ENCODE measurements around the gene DYNC2I2.
"Not testable (repeated sequence)": the region's sequence is repeated elsewhere in the genome, so short reads cannot be mapped to it uniquely, and the experiment has no call there.

The DYNC2I2 gene

DNA sequence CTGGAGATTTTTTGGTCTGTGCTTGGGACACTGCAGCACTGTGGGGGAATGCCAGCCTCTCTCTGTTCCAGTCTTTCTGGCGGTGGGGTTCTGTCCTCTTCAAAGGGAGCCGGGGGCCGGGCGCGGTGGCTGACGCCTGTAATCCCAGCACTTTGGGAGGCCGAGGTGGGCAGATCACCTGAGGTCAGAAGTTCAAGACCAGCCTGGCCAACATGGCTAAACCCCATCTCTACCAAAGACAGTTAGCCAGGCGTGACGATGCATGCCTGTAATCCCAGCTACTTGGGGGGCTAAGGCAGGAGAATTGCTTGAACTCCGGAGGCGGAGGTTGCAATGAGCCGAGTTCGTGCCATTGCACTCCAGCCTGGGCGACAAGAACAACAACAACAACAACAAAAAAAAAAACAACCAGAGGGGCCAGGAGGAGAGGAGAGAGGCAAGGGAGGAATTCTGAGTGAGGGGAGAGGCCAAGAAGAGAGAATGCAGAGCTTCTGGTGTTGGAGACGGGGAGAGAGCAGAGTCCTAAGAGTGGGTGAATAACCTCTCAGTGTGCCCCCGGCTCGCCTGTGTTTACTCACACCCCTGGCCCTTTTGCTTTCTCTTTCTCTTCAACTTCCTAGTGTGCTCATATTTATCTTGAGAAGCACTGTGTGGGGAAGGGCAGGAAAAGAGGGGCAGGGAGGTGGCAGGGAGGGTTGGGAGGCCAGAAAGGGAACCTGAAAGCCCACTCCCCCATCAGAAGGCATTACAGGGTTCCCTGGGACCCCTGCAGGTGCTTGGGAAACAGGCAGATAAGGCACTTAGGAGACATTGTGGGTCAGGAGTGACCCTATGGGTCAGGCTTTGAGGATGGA, 29.2 kb upstream of the DYNC2I2 start:
- DNase-seq: peak; percentile 67

DNA sequence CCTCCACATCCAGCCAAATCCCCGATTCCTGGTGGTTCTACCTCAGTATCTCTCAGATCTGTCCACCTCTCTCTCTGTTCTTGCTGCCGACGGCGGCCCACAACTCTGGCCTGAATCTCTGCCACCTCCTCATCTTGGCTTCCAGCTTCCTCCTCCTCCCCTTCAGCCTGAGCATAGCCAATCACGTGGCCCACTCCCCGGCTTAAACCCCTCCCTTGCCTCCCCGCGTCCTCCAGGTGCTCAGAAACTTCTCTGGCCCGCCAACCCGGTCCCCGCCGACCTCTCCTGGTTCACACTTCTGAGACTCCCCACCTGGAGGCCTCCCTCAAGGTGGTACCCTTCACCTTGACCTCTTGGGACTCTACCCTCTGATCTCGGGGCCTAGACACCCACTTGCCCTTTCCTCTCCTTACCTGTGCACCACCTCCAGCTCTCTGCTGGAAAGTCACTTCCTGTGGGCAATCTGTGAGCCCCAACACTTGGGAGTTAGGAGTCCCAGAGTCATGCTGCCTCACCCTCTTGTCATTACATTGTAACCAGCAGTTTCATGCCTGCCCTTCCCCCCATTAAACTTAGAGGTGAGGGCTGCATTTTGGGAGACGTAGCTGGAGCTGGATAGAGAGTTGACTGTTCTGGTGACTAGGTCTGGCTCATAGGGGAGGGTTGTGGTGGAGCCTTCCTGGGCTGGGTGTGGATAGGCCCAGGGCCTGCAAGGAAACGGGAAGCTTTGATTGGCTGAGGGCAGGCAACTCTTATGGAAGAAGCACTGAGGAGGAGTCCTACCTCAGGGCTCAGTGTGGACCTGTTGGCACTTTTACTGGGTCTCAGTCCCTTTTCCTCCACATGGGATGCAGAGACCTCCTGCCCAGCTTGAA, 27.9 kb upstream of the DYNC2I2 start:
- peak; percentile 82 for DNase-seq

- DNase-seq: no peak
These were observed 27.3 kb upstream of the DYNC2I2 start for GRCh38 chr9:128684065-128684324.

GRCh38 chr9:128683340-128684064, 26.9 kb upstream of the DYNC2I2 start:
- DNase-seq: peak; percentile 38

DNA sequence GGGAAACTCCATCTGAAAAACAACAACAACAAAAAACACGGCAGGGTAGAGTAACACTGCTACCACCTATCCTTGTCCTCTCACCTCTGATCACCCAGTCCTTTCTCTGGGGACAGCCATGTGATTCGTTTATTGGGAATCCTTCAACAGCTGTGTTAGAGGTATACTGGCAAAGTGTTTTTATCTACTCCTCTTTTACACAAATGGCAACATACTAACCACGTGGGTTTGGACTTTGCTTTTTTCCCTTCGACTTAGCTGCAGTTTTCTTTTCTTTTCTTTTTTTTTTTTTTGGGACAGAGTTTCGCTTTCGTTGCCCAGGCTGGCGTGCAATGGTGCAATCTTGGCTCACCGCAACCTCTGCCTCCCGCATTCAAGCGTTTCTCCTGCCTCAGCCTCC, 21.1 kb upstream of the DYNC2I2 start:
- no peak for DNase-seq

DNA sequence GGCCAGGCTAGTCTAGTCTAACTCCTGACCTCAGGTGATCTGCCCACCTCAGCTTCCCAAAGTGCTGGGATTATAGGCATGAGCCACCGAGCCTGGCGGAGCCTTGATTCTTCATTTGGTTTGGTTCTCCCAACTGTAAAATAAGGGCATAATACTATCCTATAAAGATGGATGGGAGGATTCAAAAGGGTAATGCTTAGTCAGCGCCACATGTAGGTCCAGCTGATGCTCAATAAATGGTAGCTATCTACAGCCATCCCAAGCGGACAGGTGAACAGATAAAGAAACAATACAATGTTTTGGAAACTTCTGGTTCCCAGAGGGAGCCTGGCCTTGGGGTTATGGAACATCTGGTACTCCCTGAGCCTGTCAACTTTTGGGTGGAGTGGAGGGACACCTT, 18.7 kb upstream of the DYNC2I2 start:
- DNase-seq: no peak

DNA sequence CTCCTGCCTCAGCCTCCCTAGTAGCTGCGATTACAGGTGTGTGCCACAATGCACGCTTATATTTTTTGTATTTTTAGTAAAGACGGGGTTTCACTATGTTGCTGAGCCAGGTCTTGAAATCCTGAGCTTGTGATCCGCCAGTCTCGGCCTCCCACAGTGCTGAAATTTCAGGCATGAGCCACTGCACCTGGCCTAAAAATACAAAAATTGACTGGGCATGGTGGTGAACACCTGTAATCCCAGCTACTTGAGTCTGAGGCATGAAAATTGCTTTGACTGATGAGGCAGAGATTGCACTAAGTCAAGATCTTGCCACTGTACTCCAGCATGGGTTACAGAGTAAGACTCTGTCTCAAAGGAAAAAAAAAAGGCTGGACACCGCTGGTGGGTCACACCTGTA, 13.1 kb upstream of the DYNC2I2 start:
- DNase-seq: no peak

DNA sequence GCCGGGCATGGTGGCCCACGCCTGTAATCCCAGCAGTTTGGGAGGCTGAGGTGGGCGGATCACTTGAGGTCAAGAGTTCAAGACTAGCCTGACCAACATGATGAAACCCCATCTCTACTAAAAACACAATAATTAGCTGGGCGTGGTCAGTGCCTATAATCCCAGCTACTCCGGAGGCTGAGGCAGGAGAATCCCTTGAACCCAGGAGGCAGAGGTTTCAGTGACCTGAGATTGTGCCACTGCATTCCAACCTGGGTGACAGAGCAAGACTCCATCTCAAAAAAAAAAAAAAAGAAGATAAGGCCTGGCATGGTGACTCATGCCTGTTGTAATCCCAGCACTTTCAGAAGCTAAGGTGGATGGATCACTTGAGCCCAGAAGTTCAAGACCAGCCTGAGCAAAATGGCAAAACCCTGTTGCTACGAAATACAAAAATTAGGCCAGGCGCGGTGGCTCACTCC, 9.9 kb upstream of the DYNC2I2 start:
- DNase-seq: not testable (repeated sequence)

GRCh38 chr9:128657796-128658195, 1.1 kb upstream of the DYNC2I2 start:
- no peak for DNase-seq

GRCh38 chr9:128657344-128657704, 677 bp upstream of the DYNC2I2 start:
- no peak for DNase-seq

DNA sequence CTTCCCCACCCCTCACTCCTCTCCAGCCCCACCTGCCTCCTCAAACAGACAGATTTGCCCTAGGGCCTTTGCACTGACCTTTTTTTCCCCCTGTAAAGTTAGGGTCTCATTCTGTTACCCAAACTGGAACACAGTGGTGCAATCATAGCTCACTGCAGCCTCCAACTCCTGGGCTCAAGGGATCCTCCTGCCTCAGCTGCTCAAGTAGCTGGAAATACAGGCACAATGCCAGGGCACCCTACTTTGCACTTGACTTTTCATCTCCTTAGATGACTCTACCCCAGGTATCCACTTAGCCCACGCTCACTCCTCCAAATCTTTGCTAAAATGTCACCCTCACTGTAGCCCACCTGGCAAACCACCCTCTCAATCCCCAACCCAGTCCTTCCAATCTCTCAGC, 2.2 kb downstream of the DYNC2I2 start:
- DNase-seq: no peak

GRCh38 chr9:128653908-128654307, 2.7 kb downstream of the DYNC2I2 start:
- DNase-seq: no peak

- DNase-seq: no peak
These were observed 4.8 kb downstream of the DYNC2I2 start for GRCh38 chr9:128651798-128652197.

DNA sequence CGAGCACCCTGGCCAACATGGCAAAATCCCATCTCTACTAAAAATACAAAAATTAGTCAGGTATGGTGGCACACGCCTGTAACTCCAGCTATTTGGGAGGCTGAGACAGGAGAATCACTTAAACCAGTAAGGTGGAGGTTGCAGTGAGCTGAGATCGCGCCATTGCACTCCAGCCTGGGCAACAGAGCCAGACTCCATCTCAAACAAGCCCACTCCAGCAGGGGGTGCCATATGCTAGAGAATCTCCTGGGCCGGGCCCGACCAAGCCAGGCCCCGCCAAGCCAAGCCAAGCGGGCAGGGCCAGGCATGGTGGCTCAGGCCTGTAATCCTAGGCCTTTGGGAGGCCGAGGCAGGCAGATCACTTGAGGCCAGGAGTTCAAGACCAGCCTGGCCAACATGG, 8.4 kb downstream of the DYNC2I2 start:
- peak; percentile 76 for DNase-seq

- no peak for DNase-seq
These were observed 12.9 kb downstream of the DYNC2I2 start for GRCh38 chr9:128643519-128644300.

DNA sequence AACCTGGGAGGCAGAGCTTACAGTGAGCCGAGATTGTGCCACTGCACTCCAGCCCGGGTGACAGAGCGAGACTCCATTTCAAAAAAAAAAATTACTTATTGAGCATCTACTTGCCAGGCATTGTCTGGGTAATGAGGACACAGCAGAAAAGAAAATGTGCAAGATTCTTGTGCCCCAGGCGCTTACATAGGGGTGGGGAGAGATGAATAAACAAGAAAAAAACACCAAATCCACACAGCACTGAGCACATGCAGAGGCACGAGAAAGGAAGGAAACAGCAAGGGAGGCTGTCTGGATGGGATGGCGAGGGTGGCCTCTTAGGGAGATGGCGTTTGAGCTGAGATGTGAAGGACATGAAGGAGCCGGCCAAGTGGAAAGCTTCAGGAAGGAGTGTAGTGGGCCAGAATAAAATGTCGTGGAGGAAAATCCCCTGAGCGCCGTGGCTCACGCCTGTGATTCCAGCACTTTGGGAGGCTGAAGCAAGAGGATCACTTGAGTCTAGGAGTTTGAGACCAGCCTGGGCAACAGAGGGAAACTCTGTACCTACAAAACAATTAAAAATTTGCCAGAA, 13.9 kb downstream of the DYNC2I2 start:
- no peak for DNase-seq

GRCh38 chr9:128640603-128641002, 16.0 kb downstream of the DYNC2I2 start:
- DNase-seq: no peak

- no peak for DNase-seq
These were observed 18.1 kb downstream of the DYNC2I2 start for GRCh38 chr9:128638580-128638979.

DNA sequence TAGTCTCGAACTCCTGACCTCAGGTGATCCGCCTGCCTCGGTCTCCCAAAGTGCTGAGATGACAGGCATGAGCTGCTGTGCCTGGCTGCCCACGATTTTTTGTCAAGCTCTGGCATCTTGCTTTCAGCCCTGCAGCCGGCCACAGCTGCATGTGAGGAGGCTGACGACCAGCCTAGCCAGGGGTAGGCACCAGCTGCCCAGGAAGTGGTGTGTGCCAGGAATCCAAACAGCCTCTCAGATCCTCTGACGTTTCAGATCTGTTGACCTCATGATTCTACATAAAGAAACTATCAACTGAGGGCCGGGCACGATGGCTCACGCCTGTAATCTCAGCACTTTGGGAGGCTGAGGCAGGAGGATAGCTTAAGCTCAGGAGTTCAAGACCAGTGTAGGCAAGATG, 19.0 kb downstream of the DYNC2I2 start:
- DNase-seq: no peak

DNA sequence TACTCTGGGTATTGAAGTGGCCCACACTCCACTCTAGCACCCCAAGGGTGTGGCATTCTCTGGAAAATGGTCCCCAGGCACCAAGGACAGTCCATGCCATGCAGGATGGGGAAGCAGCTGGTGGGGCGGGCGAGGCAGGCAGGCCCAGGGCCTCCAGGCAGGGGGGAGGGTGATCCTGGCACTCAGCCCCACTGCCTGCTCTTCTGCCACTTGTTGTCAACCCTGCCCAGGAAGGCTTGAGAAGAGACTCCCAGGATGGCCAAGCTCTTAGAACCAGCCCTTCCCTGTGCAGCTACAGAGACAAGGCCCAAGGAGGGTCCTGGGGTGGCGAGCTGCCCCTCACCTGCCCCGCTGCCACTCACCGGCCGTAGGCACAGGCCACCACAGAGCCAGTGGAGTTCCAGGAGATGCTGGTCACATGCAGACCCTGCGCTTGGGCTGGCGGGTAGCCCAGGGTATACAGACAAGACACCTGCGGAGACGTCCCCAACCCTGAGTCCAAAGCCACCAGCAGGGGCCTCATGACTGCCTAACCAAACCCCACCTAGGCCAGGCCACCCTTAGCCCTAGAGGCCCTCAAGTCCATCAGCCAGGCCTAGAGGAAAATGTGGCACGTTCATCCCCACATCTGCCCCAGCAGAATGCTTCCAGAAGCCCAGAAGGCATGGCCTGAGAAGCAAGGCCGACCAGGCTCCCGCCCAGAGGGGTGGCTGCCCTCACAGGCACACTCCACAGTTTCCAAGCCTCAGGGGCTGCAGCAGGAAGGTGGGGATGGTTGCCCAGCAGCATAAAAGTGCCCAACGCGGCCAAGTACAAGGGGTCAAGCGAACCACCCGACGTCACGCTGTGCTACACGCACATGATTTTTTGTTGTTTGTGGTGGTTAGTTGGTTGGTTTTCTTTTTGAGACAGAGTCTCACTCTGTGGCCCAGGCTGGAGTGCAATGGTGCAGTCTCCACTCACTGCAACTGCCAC, 19.8 kb downstream of the DYNC2I2 start:
- no peak for DNase-seq

DNA sequence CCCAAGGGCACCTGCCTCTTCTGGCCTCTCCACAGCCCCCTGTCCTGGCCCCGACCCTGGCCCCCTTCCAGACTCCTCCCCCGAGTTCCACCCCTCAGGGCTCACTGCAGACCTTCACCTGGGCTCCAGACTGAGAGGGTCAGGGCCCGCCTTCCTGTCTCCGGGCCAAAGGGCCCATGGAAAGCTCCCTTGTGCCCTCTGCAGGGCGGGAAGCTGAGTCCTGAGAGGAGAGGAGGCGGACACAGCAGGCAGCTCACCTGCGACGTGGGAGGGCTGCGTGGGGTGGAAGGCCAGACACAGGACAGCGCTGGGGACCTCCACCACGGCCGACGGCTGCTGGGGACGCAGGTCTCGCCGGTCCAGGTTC, 20.6 kb downstream of the DYNC2I2 start:
- DNase-seq: no peak

Data from CD4-positive, alpha-beta T cell treated with Interleukin-17A for 1 hour (primary cell).